ENCODE data around the gene FRRS1. TPM values are rescaled to one million over a fixed set of nuclear protein-coding genes. Genes with fewer than 3 reads are reported as not detected.

The FRRS1 gene
- polyA plus RNA-seq, 3 donors = 0.61 to 2.1 (median 2.1) TPM

GRCh38 chr1:99700020-99700419 lies 66.4 kb downstream of the FRRS1 start:
- Histone ChIP-seq H4K20me1 (ENCODE audit: insufficient read depth, low read length) (no peaks in the 10 kb centered on the region), H3K9ac (ENCODE audit: insufficient read depth, low read length, poor library complexity, severe bottlenecking) (no peak overlapping the region), H3K9me3 (replicated peaks in 1 of 2; ENCODE audit: control insufficient read depth in 1 of 2, insufficient read depth in 1 of 2, low read length in 2 of 2) (no peaks in the 10 kb centered on the region), H2AFZ (ENCODE audit: insufficient read depth, low read depth, low read length, poor library complexity, severe bottlenecking) (no peak overlapping the region), H3K4me3 (replicated peaks in 1 of 3; ENCODE audit: low read depth in 2 of 3, low read length in 3 of 3) (peak overlapping the region in 1 of 3 experiments; percentile 45), H3K4me1 (ENCODE audit: control insufficient read depth in 1 of 2, insufficient read depth in 2 of 2, low read length in 2 of 2) (peaks cover 35 to 47% of the 10 kb centered on the region in 2 donors), H3K79me2 (ENCODE audit: insufficient read depth, low read length) (no peaks in the 10 kb centered on the region), H3K27me3 (ENCODE audit: control insufficient read depth in 2 of 2, insufficient read depth in 2 of 2, low read length in 2 of 2) (peaks cover 3 to 5% of the 10 kb centered on the region in 2 donors), H3K4me2 (replicated peaks; ENCODE audit: extremely low read depth, low read length, poor library complexity, severe bottlenecking) (peak overlapping the region; percentile 61), H3K27ac (ENCODE audit: low read depth in 1 of 2, low read length in 2 of 2) (peak overlapping the region in 1 of 2 donors; percentile 68), H3K36me3 (replicated peaks in 1 of 2; ENCODE audit: control insufficient read depth in 1 of 2, insufficient read depth in 2 of 2, low read length in 2 of 2) (no peaks in the 10 kb centered on the region)
- Mint-ChIP-seq H3K36me3 (no peaks in the 10 kb centered on the region), H3K27ac (peak overlapping the region; percentile 20 to 81 (median 63)), H3K4me1 (peaks cover 47% of the 10 kb centered on the region), H3K9me3 (peaks cover 0 to 10% (median 4%) of the 10 kb centered on the region in 7 donors), H3K4me3 (peak overlapping the region in 1 of 2 donors; percentile 42), H3K27me3 (ENCODE audit: low read depth in 3 of 3) (peaks cover 3 to 10% (median 6%) of the 10 kb centered on the region in 3 donors)
- TF ChIP-seq, protein P1, sequence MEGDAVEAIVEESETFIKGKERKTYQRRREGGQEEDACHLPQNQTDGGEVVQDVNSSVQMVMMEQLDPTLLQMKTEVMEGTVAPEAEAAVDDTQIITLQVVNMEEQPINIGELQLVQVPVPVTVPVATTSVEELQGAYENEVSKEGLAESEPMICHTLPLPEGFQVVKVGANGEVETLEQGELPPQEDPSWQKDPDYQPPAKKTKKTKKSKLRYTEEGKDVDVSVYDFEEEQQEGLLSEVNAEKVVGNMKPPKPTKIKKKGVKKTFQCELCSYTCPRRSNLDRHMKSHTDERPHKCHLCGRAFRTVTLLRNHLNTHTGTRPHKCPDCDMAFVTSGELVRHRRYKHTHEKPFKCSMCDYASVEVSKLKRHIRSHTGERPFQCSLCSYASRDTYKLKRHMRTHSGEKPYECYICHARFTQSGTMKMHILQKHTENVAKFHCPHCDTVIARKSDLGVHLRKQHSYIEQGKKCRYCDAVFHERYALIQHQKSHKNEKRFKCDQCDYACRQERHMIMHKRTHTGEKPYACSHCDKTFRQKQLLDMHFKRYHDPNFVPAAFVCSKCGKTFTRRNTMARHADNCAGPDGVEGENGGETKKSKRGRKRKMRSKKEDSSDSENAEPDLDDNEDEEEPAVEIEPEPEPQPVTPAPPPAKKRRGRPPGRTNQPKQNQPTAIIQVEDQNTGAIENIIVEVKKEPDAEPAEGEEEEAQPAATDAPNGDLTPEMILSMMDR (IDR thresholded peaks at IDR 0.05) = no peak
- peak; percentile 61 to 87 (median 66) for DNase-seq
- WGBS (ENCODE audit: insufficient coverage) = no CpG with 5 or more reads among the region's 3 CpGs
- intact Hi-C loops (cut with micrococcal nuclease) = no loop called here

DNA sequence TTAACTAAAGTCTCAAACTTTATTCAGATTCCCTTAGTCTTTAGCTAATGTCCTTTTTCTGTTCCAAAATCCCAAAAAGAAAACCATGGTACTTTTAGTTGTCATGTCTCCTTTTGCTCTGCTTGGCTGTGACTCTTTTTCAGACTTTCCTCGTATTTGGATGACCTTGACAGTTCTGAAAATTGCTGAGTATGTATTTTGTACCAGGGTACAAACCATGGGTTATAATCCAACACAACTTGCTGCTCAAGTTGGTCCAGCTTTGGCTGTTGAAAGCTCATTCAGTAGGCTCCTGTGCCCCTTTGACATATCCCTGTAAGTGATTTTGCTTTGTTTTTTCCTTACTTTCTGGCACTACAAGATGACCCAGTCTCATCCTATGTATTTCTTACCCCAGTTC lies 68.9 kb downstream of the FRRS1 start:
- peaks cover 0 to 3% (median 0%) of the 10 kb centered on the region in 7 donors for H3K9me3 Mint-ChIP-seq
- Histone ChIP-seq H2AFZ (ENCODE audit: insufficient read depth, low read depth, low read length, poor library complexity, severe bottlenecking) (no peak overlapping the region), H3K27me3 (ENCODE audit: control insufficient read depth in 2 of 2, insufficient read depth in 2 of 2, low read length in 2 of 2) (peaks cover 3 to 5% of the 10 kb centered on the region in 2 donors), H3K9ac (ENCODE audit: insufficient read depth, low read length, poor library complexity, severe bottlenecking) (no peak overlapping the region), H3K79me2 (ENCODE audit: insufficient read depth, low read length) (no peaks in the 10 kb centered on the region), H3K27ac (ENCODE audit: low read depth in 1 of 2, low read length in 2 of 2) (no peak overlapping the region), H3K4me2 (replicated peaks; ENCODE audit: extremely low read depth, low read length, poor library complexity, severe bottlenecking) (no peak overlapping the region), H3K4me3 (replicated peaks in 1 of 3; ENCODE audit: low read depth in 2 of 3, low read length in 3 of 3) (no peak overlapping the region), H4K20me1 (ENCODE audit: insufficient read depth, low read length) (no peaks in the 10 kb centered on the region), H3K4me1 (ENCODE audit: control insufficient read depth in 1 of 2, insufficient read depth in 2 of 2, low read length in 2 of 2) (peaks cover 23 to 28% of the 10 kb centered on the region in 2 donors), H3K9me3 (replicated peaks in 1 of 2; ENCODE audit: control insufficient read depth in 1 of 2, insufficient read depth in 1 of 2, low read length in 2 of 2) (no peaks in the 10 kb centered on the region), H3K36me3 (replicated peaks in 1 of 2; ENCODE audit: control insufficient read depth in 1 of 2, insufficient read depth in 2 of 2, low read length in 2 of 2) (no peaks in the 10 kb centered on the region)
- H3K27ac Mint-ChIP-seq = no peak overlapping the region
- WGBS (ENCODE audit: insufficient coverage) = no CpG with 5 or more reads among the region's 1 CpG
- H3K36me3 Mint-ChIP-seq = no peaks in the 10 kb centered on the region
- peaks cover 3 to 13% (median 9%) of the 10 kb centered on the region in 3 donors for H3K27me3 Mint-ChIP-seq (ENCODE audit: low read depth in 3 of 3)
- DNase-seq = no peak
- intact Hi-C loops (cut with micrococcal nuclease) = no loop called here
- TF ChIP-seq, protein P1 (IDR thresholded peaks at IDR 0.05) = no peak
- H3K4me3 Mint-ChIP-seq = no peak overlapping the region
- H3K4me1 Mint-ChIP-seq = peaks cover 29% of the 10 kb centered on the region
